ENCODE measurements around the gene SMIM3. TPM values are rescaled to one million over a fixed set of nuclear protein-coding genes. Genes with fewer than 3 reads are reported as not detected.
"Not testable (repeated sequence)": the region's sequence is repeated elsewhere in the genome, so short reads cannot be mapped to it uniquely, and the experiment has no call there.

The SMIM3 gene
- total RNA-seq, 1 donor from 2014 or later = 13.4 TPM

- no peaks in the 10 kb centered on the region for H3K4me1 Mint-ChIP-seq (ENCODE audit: low read depth)
- peaks cover 9% of the 10 kb centered on the region for H3K27me3 Mint-ChIP-seq (ENCODE audit: insufficient read depth)
- peaks cover 25% of the 10 kb centered on the region for H3K9me3 Mint-ChIP-seq
- H3K4me3 Mint-ChIP-seq = no peak overlapping the region
- H3K27ac Mint-ChIP-seq = no peak overlapping the region
- DNase-seq (ENCODE audit: low spot score) = no peak
- no peaks in the 10 kb centered on the region for H3K36me3 Mint-ChIP-seq (ENCODE audit: low read depth)
- intact Hi-C loops (cut with micrococcal nuclease) = no loop called here
Measured at GRCh38 chr5:150836064-150836463, 57.5 kb downstream of the SMIM3 start.

- Mint-ChIP-seq H3K36me3 (ENCODE audit: low read depth) (no peaks in the 10 kb centered on the region), H3K4me1 (ENCODE audit: low read depth) (no peaks in the 10 kb centered on the region), H3K9me3 (peaks cover 21% of the 10 kb centered on the region), H3K27me3 (ENCODE audit: insufficient read depth) (peaks cover 13% of the 10 kb centered on the region), H3K4me3 (no peak overlapping the region), H3K27ac (no peak overlapping the region)
- DNase-seq (ENCODE audit: low spot score) = no peak
- intact Hi-C loops (cut with micrococcal nuclease) = no loop called here
Measured at GRCh38 chr5:150836703-150837102, 58.1 kb downstream of the SMIM3 start.

- not testable (repeated sequence) for DNase-seq (ENCODE audit: low spot score); H3K9me3 Mint-ChIP-seq; H3K36me3 Mint-ChIP-seq (ENCODE audit: low read depth); H3K27me3 Mint-ChIP-seq (ENCODE audit: insufficient read depth); H3K27ac Mint-ChIP-seq; H3K4me3 Mint-ChIP-seq
- peaks cover 19% of the 10 kb centered on the region for H3K4me1 Mint-ChIP-seq (ENCODE audit: low read depth)
- intact Hi-C loops (cut with micrococcal nuclease) = loop anchor here (10.0 kb wide), 2 partner anchors 249 to 929 kb away; partner anchors contain the start of gene G3BP1
Measured at GRCh38 chr5:150845185-150845859, 66.8 kb downstream of the SMIM3 start.

- not testable (repeated sequence) for H3K9me3 Mint-ChIP-seq; H3K36me3 Mint-ChIP-seq (ENCODE audit: low read depth); DNase-seq (ENCODE audit: low spot score); H3K27me3 Mint-ChIP-seq (ENCODE audit: insufficient read depth)
- Mint-ChIP-seq H3K4me1 (ENCODE audit: low read depth) (peaks cover 19% of the 10 kb centered on the region), H3K27ac (peak within 1 kb of the TSS; percentile 70), H3K4me3 (peak within 1 kb of the TSS; percentile 79)
- intact Hi-C loops (cut with micrococcal nuclease) = loop anchor here (1.0 to 10.0 kb wide), 5 partner anchors 103 to 929 kb away; partner anchors contain the start of genes G3BP1, RPS14 and SLC36A1
Measured at GRCh38 chr5:150846308-150846653, 67.7 kb downstream of the SMIM3 start, which contains the start of gene IRGM. IRGM (plus strand) TSS chr5:150846521; CDS start chr5:150848124, 1,603 bp downstream.

Other genes starting within 250 kb of the SMIM3 start
- not detected in 2 replicates for gene SYNPO, start 138.1 kb upstream of the SMIM3 start, total RNA-seq
- 0.49 and 0.51 TPM in 2 replicates for gene MYOZ3, start 117.5 kb upstream of the SMIM3 start, total RNA-seq
- gene RBM22, start 77.7 kb upstream of the SMIM3 start, total RNA-seq = 77.5 and 81.9 TPM in 2 replicates
- gene DCTN4, start 19.7 kb upstream of the SMIM3 start, total RNA-seq = 42.3 and 46.4 TPM in 2 replicates
- 0.96 and 1.4 TPM in 2 replicates for gene IRGM, start 67.8 kb downstream of the SMIM3 start, total RNA-seq
- 0.56 and 0.57 TPM in 2 replicates for gene ZNF300, start 126.2 kb downstream of the SMIM3 start, total RNA-seq
- not detected in 2 replicates for gene GPX3, start 241.8 kb downstream of the SMIM3 start, total RNA-seq